ENCODE measurements around the gene ADAM33.

DNA sequence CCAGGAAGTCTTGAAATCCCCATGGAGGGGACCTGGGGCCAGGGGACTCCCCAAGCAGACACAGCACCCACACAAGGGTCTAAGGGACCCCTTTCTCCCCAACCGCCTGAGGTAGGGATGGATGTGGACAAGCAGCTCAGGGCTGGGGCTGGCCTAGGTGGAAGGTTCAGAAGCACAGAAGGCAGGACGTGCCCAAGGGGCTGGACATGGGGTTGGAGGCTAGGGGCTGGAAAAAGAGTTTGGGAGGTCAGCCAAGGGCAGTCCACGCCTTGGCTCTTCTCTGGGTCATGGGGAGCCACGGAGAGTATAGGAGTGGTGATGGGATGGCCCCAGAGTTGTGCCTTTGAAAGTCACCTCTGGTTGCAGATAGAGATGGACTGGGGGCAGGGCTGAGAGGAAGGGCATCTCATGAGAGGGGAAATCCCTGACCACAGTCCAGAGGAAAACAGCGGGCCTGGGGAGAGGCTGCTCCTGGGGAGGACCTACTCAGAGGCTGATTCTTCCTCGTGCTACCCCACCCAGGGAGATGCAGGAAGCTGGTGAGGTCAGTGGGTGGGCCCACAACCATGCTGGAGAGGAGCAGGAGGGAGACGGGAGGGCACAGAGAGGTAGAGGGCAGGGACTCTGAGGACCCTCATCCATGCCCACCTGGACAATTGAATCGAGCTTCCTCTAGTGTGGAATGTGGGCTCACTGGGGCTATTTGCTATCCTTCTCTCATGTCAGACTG is 48.2 kb upstream of the ADAM33 start:
- TF ChIP-seq, protein P1, sequence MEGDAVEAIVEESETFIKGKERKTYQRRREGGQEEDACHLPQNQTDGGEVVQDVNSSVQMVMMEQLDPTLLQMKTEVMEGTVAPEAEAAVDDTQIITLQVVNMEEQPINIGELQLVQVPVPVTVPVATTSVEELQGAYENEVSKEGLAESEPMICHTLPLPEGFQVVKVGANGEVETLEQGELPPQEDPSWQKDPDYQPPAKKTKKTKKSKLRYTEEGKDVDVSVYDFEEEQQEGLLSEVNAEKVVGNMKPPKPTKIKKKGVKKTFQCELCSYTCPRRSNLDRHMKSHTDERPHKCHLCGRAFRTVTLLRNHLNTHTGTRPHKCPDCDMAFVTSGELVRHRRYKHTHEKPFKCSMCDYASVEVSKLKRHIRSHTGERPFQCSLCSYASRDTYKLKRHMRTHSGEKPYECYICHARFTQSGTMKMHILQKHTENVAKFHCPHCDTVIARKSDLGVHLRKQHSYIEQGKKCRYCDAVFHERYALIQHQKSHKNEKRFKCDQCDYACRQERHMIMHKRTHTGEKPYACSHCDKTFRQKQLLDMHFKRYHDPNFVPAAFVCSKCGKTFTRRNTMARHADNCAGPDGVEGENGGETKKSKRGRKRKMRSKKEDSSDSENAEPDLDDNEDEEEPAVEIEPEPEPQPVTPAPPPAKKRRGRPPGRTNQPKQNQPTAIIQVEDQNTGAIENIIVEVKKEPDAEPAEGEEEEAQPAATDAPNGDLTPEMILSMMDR (IDR thresholded peaks at IDR 0.05; ENCODE audit: low read length) = no peak
- no peak for TF ChIP-seq EZH2 (optimal IDR thresholded peaks at IDR 0.05; ENCODE audit: low read depth, low read length)
